H1 (cell line): ENCODE measurements around the gene CHST12. TPM values are rescaled to one million over a fixed set of nuclear protein-coding genes. Genes with fewer than 3 reads are reported as not detected.

ENCODE experiments used
- CTCF ChIA-PET: fragments of 300-600 bp; sonication (Branson Sonifier 250); formaldehyde crosslinking; loops from one replicate; lab custom pipeline; 2021; ENCODE audit not compliant: partially characterized antibody; lab: Charles Lee
- POLR2A ChIA-PET: fragments of 300-600 bp; sonication (Branson Sonifier 250); formaldehyde crosslinking; loops from one replicate; lab custom pipeline; 2021; ENCODE audit warnings: inconsistent platforms; ENCODE audit not compliant: partially characterized antibody; lab: Charles Lee
- DNase-seq, 2 experiments: peaks; one replicate each; pipeline versions ENCODE4 v3.0.0 to v3.0.0-alpha.2; 2010 to 2022; ENCODE audit warnings: low spot score in 2 of 2, low read depth in 1 of 2, mixed read lengths in 1 of 2
- FAIRE-seq: peaks from 2 replicates; lab custom pipeline; 2011; peaks lifted over from hg19 to GRCh38; lab: Jason Lieb, UNC
- H2AFZ ChIP-seq: 2 replicates; pipeline ENCODE4 v1.8.1; 2012; ENCODE audit warnings: low read length, inconsistent platforms
- H2AK5ac ChIP-seq: 2 replicates; pipeline ENCODE4 v1.6.1; 2013; ENCODE audit warnings: low read depth, low read length
- H2BK120ac ChIP-seq: replicated peaks from 2 replicates; pipeline ENCODE3; 2013; ENCODE audit warnings: low read depth, low read length, inconsistent platforms
- H2BK12ac ChIP-seq: 2 replicates; pipeline ENCODE4 v1.6.1; 2013; ENCODE audit warnings: low read depth, low read length
- H2BK15ac ChIP-seq: 2 replicates; pipeline ENCODE4 v1.6.1; 2013; ENCODE audit warnings: low read length
- H2BK20ac ChIP-seq: 2 replicates; pipeline ENCODE4 v1.6.1; 2013; ENCODE audit warnings: low read length
- H2BK5ac ChIP-seq: 2 replicates; pipeline ENCODE4 v1.6.1; 2013; ENCODE audit warnings: low read depth, low read length
- H3K14ac ChIP-seq: 2 replicates; pipeline ENCODE4 v1.6.1; 2013; ENCODE audit warnings: inconsistent platforms; ENCODE audit not compliant: insufficient read length
- H3K18ac ChIP-seq: 2 replicates; pipeline ENCODE4 v1.6.1; 2013; ENCODE audit warnings: low read length; ENCODE audit errors: extremely low read depth
- H3K23ac ChIP-seq: 2 replicates; pipeline ENCODE4 v1.6.1; 2013; ENCODE audit warnings: inconsistent platforms; ENCODE audit not compliant: insufficient read length
- H3K23me2 ChIP-seq: 2 replicates; pipeline ENCODE4 v1.6.1; 2013; ENCODE audit warnings: low read depth, low read length
- H3K27ac ChIP-seq: 2 replicates; pipeline ENCODE4 v1.6.1; 2011; ENCODE audit warnings: low read depth, low read length, inconsistent platforms
- H3K27me3 ChIP-seq, 4 experiments: replicated peaks in 1 of 4; 1 replicate in 1 of 4; 2 replicates in 3 of 4; pipeline versions ENCODE4 v1.6.1 to v1.8.1; 2011 to 2013; ENCODE audit warnings: low read length in 3 of 4, mild to moderate bottlenecking in 3 of 4, inconsistent platforms in 2 of 4, mixed read lengths in 2 of 4, moderate library complexity in 1 of 4; ENCODE audit not compliant: control insufficient read depth in 3 of 4, insufficient read depth in 3 of 4; ENCODE audit errors: extremely low read depth in 1 of 4
- H3K36me3 ChIP-seq, 4 experiments: 2 replicates each; pipeline versions ENCODE4 v1.6.1 to v1.8.1; 2011 to 2013; ENCODE audit warnings: mild to moderate bottlenecking in 4 of 4, low read length in 3 of 4, moderate library complexity in 2 of 4, control low read depth in 1 of 4, inconsistent platforms in 1 of 4; ENCODE audit not compliant: insufficient read depth in 4 of 4, control insufficient read depth in 2 of 4
- H3K4ac ChIP-seq: replicated peaks from 2 replicates; pipeline ENCODE3; 2013; ENCODE audit warnings: low read length, low read depth, mixed read lengths, inconsistent platforms; ENCODE audit not compliant: insufficient read length
- H3K4me1 ChIP-seq, 4 experiments: replicated peaks in 1 of 4; 1 replicate in 1 of 4; 2 replicates in 3 of 4; pipeline versions ENCODE4 v1.6.1 to v1.8.1; 2011 to 2013; ENCODE audit warnings: low read length in 3 of 4, inconsistent platforms in 2 of 4, mixed read lengths in 1 of 4; ENCODE audit not compliant: insufficient read depth in 4 of 4, control insufficient read depth in 3 of 4
- H3K4me2 ChIP-seq, 2 experiments: 2 replicates each; pipeline versions ENCODE4 v1.6.1 to v1.8.1; 2011 to 2013; ENCODE audit warnings: low read depth in 2 of 2, low read length in 2 of 2, control low read depth in 1 of 2, inconsistent platforms in 1 of 2, mild to moderate bottlenecking in 1 of 2; ENCODE audit not compliant: insufficient read depth in 1 of 2
- H3K4me3 ChIP-seq, 4 experiments: fragments of 200-600, 300-600 bp in 1 of 4; sonication (generic), shearing (Covaris generic), sonication (Bioruptor Twin) in 1 of 4; 2 replicates each; pipeline versions ENCODE4 v1.5.1 to v1.8.1; 2011 to 2016; ENCODE audit warnings: low read length in 4 of 4, low read depth in 3 of 4, control low read depth in 2 of 4, inconsistent platforms in 2 of 4, mild to moderate bottlenecking in 2 of 4, mixed read lengths in 1 of 4, moderate library complexity in 1 of 4; ENCODE audit not compliant: insufficient read depth in 2 of 4; ENCODE audit errors: extremely low read depth in 1 of 4
- H3K56ac ChIP-seq: replicated peaks from 2 replicates; pipeline ENCODE3; 2013; ENCODE audit warnings: low read depth, mild to moderate bottlenecking, mixed read lengths, low read length, inconsistent platforms; ENCODE audit not compliant: insufficient read length
- H3K79me1 ChIP-seq: 2 replicates; pipeline ENCODE4 v1.6.1; 2013; ENCODE audit warnings: low read depth, low read length, control low read depth
- H3K79me2 ChIP-seq, 2 experiments: 2 replicates each; pipeline versions ENCODE4 v1.6.1 to v1.8.1; 2012 to 2013; ENCODE audit warnings: low read length in 2 of 2, mild to moderate bottlenecking in 2 of 2, inconsistent platforms in 1 of 2; ENCODE audit not compliant: insufficient read depth in 2 of 2, control insufficient read depth in 1 of 2
- H3K9ac ChIP-seq, 4 experiments: replicated peaks in 1 of 4; 1 replicate in 1 of 4; 2 replicates in 3 of 4; pipeline versions ENCODE4 v1.6.1 to v1.8.1; 2011 to 2013; ENCODE audit warnings: low read depth in 3 of 4, low read length in 3 of 4, control low read depth in 2 of 4, mild to moderate bottlenecking in 2 of 4, moderate library complexity in 2 of 4, inconsistent platforms in 1 of 4; ENCODE audit errors: extremely low read depth in 1 of 4
- H3K9me3 ChIP-seq, 2 experiments: 2 replicates each; pipeline versions ENCODE4 v1.6.1 to v1.8.1; 2012 to 2013; ENCODE audit warnings: mild to moderate bottlenecking in 2 of 2, moderate library complexity in 2 of 2, control low read depth in 1 of 2, inconsistent platforms in 1 of 2, low read depth in 1 of 2, low read length in 1 of 2, mixed read lengths in 1 of 2; ENCODE audit not compliant: insufficient read depth in 2 of 2
- H4K20me1 ChIP-seq, 2 experiments: replicated peaks in 1 of 2; 2 replicates each; pipeline versions ENCODE3 to v1.8.1; 2011 to 2013; ENCODE audit warnings: inconsistent platforms in 2 of 2, low read length in 2 of 2, mild to moderate bottlenecking in 1 of 2; ENCODE audit not compliant: insufficient read depth in 2 of 2, control insufficient read depth in 1 of 2
- H4K5ac ChIP-seq: 2 replicates; pipeline ENCODE4 v1.6.1; 2013; ENCODE audit warnings: low read length, low read depth, mixed read lengths, inconsistent platforms; ENCODE audit not compliant: insufficient read length
- H4K8ac ChIP-seq: 2 replicates; pipeline ENCODE4 v1.8.0; 2013; ENCODE audit warnings: mild to moderate bottlenecking, moderate library complexity, low read length, inconsistent platforms; ENCODE audit not compliant: insufficient read depth; ENCODE audit errors: extremely low read depth
- H4K91ac ChIP-seq: replicated peaks from 2 replicates; pipeline ENCODE3; 2013; ENCODE audit warnings: low read length, mixed read lengths, inconsistent platforms; ENCODE audit not compliant: insufficient read length
- CEBPB ChIP-seq: IDR thresholded peaks from 2 replicates; pipeline ENCODE4 v1.6.1; 2012; ENCODE audit warnings: low read depth, low read length
- CREB1 ChIP-seq: IDR thresholded peaks from 2 replicates; pipeline ENCODE4 v1.6.1; 2012; ENCODE audit warnings: inconsistent platforms
- GABPA ChIP-seq: IDR thresholded peaks from 2 replicates; pipeline ENCODE4 v1.6.1; 2011; ENCODE audit warnings: mild to moderate bottlenecking, low read length, moderate library complexity, borderline replicate concordance; ENCODE audit not compliant: insufficient read depth
- GTF2F1 ChIP-seq: IDR thresholded peaks from 2 replicates; pipeline ENCODE4 v1.6.1; 2012; ENCODE audit warnings: low read depth, low read length, improper control_type of control experiment, borderline replicate concordance
- MAFK ChIP-seq: IDR thresholded peaks from 2 replicates; pipeline ENCODE4 v1.6.1; 2012; ENCODE audit warnings: low read depth, mild to moderate bottlenecking, improper control_type of control experiment, low read length
- NRF1 ChIP-seq: IDR thresholded peaks from 2 replicates; pipeline ENCODE4 v1.6.1; 2011; ENCODE audit warnings: mild to moderate bottlenecking, low read depth, low read length, improper control_type of control experiment
- SAP30 ChIP-seq: fragments of 300-600 bp; sonication (generic); IDR thresholded peaks from 2 replicates; pipeline ENCODE4 v1.7.1; 2012; ENCODE audit warnings: low read length, moderate library complexity, mild to moderate bottlenecking, inconsistent platforms; ENCODE audit not compliant: insufficient read depth, insufficient replicate concordance
- ZNF274 ChIP-seq: IDR thresholded peaks from 2 replicates; pipeline ENCODE4 v1.7.0; 2012; ENCODE audit warnings: low read length, borderline replicate concordance; ENCODE audit errors: extremely low read depth
- WGBS, 2 experiments: shearing (Covaris generic) in 1 of 2; methylation state at CpG; one replicate each; pipeline versions ENCODE4 v1.1.6 to v1.1.7; 2013 to 2015; ENCODE audit warnings: low lambda C conversion rate in 2 of 2, mixed read lengths in 2 of 2, inconsistent platforms in 1 of 2, low coverage in 1 of 2, missing lambda C conversion rate in 1 of 2; ENCODE audit not compliant: insufficient replicate concordance in 2 of 2, insufficient coverage in 1 of 2, insufficient read length in 1 of 2; ENCODE audit errors: extremely low coverage in 1 of 2, missing lambda C conversion rate in 1 of 2; 5-methylcytosine and 5-hydroxymethylcytosine counted together
- polyA plus RNA-seq, 7 experiments: library from polyadenylated mRNA; depleted of rRNA in 3 of 7; stranded (reverse) in 5 of 7; unstranded in 2 of 7; fragments of >200 nt in 5 of 7; fragments of 200-250 nt in 2 of 7; gene quantifications; 1 replicate in 5 of 7; 2 replicates in 1 of 7; 4 replicates in 1 of 7; pipeline versions ENCODE4 v1.2.1 to v1.2.3, GENCODE V29; 2011 to 2013; ENCODE audit warnings: missing spikeins in 2 of 7, mixed read lengths in 2 of 7
- total RNA-seq: library from RNA; stranded (reverse); fragmentation: NEBNext Ultra II Directional; extraction: Animal tissue kit (Norgen Biotek cat#: 25700); gene quantifications from 2 replicates; pipeline ENCODE4 v1.2.1, GENCODE V29; 2021
- TF ChIP-seq, protein P1 (sequence below): IDR thresholded peaks from 2 replicates; pipeline ENCODE4 v1.6.1; 2012; ENCODE audit warnings: low read length, inconsistent platforms

Gene CHST12
- total and polyA plus RNA-seq, 2 of the 8 experiments (the other 6 are each of a cell fraction or from before 2014, with no cell fraction given), result 13.4 to 24.1 TPM

DNA sequence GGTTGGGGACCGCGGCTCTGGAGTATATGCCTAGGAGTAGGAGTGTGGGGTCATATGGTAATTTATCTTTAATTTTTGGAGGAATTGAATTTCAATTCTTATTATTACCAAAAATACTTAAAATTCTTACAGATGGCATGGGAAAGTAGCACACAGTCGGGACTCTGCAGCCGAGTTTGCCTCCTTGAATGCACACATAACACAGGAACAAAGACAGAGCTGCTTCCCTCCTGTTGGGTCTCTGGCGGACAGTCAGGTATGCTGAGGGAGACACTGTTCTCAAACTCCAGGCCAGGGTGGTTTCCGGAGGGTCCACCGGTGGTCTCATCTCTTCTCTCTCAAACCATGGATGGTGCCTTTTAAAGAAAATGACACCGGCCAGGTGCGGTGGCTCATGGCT lies 40.1 kb downstream of the CHST12 start:
- Histone ChIP-seq H3K27me3 (no peaks in the 10 kb centered on the region), H2AFZ (no peak overlapping the region), H3K4me3 (no peak overlapping the region), H3K23me2 (no peaks in the 10 kb centered on the region; the same call in 1 of the 2 replicates), H3K79me1 (no peaks in the 10 kb centered on the region), H3K56ac (no peak overlapping the region), H4K5ac (no peak overlapping the region), H3K23ac (no peak overlapping the region), H3K27ac (no peak overlapping the region), H2BK5ac (no peak overlapping the region), H3K9ac (no peak overlapping the region), H3K4me1 (no peaks in the 10 kb centered on the region), H3K4ac (no peak overlapping the region), H4K20me1 (peaks cover 0 to 1% of the 10 kb centered on the region in 2 experiments), H3K14ac (no peak overlapping the region), H2AK5ac (no peak overlapping the region), H2BK20ac (no peak overlapping the region), H2BK15ac (no peak overlapping the region), H3K18ac (no peak overlapping the region), H4K8ac (no peak overlapping the region), H3K79me2 (no peaks in the 10 kb centered on the region), H3K36me3 (no peaks in the 10 kb centered on the region; a peak in 1 of 8 replicates), H3K9me3 (peaks cover 0 to 4% of the 10 kb centered on the region in 2 experiments; a peak in 1 of 4 replicates), H4K91ac (no peak overlapping the region), H3K4me2 (no peak overlapping the region), H2BK120ac (no peak overlapping the region), H2BK12ac (no peak overlapping the region)
- POLR2A ChIA-PET, result no interaction called here
- 94% methylated on average over 9 of the region's 9 CpGs; no CpG with 5 or more reads in 1 of the 2 experiments for WGBS, 2 experiments
- DNase-seq (no peak), FAIRE-seq (no peak)
- TF ChIP-seq MAFK, result no peak
- TF ChIP-seq, protein P1, sequence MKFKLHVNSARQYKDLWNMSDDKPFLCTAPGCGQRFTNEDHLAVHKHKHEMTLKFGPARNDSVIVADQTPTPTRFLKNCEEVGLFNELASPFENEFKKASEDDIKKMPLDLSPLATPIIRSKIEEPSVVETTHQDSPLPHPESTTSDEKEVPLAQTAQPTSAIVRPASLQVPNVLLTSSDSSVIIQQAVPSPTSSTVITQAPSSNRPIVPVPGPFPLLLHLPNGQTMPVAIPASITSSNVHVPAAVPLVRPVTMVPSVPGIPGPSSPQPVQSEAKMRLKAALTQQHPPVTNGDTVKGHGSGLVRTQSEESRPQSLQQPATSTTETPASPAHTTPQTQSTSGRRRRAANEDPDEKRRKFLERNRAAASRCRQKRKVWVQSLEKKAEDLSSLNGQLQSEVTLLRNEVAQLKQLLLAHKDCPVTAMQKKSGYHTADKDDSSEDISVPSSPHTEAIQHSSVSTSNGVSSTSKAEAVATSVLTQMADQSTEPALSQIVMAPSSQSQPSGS, result no peak
- no peak for TF ChIP-seq NRF1
- TF ChIP-seq GTF2F1, result no peak
- TF ChIP-seq CREB1, result no peak
- TF ChIP-seq CEBPB, result no peak
- no peak for TF ChIP-seq ZNF274
- TF ChIP-seq GABPA, result no peak
- no peak for TF ChIP-seq SAP30
- CTCF ChIA-PET, result interaction anchor here (0.7 to 14.6 kb wide), 4 partner anchors 7 to 361 kb away, joined by 3 to 119 read pairs (median 3); no protein-coding TSS in a partner anchor
